Measurements from ENCODE around the gene ST6GALNAC5.

The ST6GALNAC5 gene

DNA sequence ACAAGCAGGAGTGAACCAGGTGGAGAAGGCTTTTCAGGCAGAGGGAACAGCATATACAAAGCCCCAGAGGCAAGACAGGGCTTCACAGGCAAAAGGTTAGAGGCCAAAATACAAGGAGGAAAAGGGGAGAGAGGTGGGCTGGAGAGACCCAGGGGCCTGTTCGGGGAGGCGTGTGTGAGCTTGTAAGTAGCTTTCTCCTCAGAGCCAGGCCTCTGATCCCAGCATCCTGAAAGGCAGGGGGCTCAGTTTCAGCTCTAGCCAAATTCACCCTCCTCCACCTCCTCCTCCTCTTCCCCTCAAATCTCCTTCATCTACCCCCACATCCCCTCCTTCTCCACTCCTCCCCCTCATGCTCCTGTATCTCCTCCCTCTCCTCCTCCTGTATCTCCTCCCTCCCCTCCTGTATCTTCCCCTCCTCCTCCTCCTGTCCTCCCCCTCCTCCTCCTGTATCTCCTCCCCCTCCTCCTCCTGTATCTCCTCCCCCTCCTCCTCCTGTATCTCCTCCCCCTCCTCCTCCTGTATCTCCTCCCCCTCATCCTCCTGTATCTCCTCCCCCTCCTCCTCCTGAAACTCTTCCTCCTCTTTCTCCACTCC is 148.6 kb downstream of the ST6GALNAC5 start:
- DNase-seq = no peak

- DNase-seq = no peak
These were observed 149.2 kb downstream of the ST6GALNAC5 start for GRCh38 chr1:77016386-77016985.

GRCh38 chr1:77018311-77018710 is 151.0 kb downstream of the ST6GALNAC5 start:
- no peak for DNase-seq

DNA sequence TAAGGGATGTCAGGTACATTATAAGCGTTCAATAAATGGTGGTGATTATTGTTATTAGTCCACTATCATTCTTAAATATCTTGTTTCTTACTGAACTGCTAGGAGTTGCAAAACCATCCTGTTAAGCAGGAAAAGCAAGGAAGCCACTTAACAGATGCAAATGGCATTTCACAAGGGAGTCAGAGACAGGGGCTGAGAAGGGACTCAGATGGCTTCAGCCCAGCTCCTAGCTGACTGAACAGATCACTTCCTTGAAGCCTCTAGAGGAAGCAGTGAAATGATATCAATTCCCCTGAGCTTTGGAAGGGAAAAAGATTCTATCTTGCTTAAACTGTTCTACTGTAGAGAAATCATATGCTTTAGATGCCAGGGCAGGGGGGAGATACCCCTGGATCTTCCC is 151.5 kb downstream of the ST6GALNAC5 start:
- no peak for DNase-seq

- no peak for DNase-seq
These were observed 154.5 kb downstream of the ST6GALNAC5 start for GRCh38 chr1:77021732-77022131.

DNA sequence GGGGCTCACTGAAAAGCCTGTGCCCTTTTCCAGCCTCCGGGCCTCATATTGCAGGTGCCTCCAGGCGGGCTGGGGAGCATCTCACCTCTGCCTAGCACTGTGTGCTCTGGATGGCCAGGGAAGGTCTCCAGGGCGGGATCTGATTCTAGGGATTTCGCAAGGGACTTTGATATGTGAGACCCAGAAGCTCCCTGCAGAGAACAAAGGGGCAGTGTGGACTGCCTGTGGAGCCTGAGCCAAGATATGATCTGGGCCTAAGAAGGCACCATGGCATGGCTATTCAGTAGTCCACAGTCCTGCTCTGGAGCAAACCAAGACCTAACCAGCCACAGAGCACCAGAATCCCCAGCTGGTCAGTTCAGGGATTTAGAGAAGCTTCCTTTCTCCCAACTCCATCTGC is 157.2 kb downstream of the ST6GALNAC5 start:
- DNase-seq = no peak

GRCh38 chr1:77025599-77025998 is 158.3 kb downstream of the ST6GALNAC5 start:
- DNase-seq = no peak

DNA sequence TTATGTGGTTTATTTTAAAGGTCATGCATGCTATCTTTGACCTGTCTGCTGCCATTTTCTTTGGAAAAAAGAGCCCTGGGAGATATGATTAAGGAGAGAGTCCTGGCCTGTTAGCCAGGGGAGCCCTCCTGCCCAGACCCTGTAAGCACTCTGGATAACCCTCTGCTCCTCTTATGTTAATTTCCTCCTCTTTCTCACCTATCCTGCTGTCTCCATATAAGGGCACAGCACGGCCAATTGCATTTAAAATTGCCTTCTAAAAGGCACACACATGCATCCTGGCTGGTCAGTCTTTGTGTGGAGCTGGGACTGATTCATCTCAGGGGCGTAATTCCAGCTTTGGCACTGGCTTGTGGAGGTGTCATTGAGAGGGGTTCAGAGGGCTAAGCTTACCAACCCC is 158.9 kb downstream of the ST6GALNAC5 start:
- no peak for DNase-seq

GRCh38 chr1:77026640-77027039 is 159.4 kb downstream of the ST6GALNAC5 start:
- no peak for DNase-seq

DNA sequence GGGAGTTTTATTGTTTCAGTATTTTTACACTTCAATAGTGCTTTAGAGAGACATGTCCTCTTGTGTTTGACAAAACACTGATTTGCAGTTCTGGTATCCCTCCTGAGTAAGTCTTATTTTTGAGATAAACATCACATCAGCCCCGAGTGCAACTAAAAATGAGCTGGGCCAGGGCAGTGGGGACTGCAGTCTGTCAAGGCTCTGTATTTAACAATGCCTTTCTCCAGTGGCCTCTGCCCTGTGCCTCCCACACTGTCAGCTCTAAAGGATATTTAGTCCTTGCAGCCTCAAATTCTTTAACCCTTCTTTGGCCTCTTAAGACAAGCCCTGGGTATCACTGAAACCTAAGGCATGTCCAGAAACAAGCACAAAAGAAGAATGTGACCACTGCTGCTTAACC is 160.6 kb downstream of the ST6GALNAC5 start:
- no peak for DNase-seq

GRCh38 chr1:77030401-77031105 is 163.3 kb downstream of the ST6GALNAC5 start:
- no peak for DNase-seq

DNA sequence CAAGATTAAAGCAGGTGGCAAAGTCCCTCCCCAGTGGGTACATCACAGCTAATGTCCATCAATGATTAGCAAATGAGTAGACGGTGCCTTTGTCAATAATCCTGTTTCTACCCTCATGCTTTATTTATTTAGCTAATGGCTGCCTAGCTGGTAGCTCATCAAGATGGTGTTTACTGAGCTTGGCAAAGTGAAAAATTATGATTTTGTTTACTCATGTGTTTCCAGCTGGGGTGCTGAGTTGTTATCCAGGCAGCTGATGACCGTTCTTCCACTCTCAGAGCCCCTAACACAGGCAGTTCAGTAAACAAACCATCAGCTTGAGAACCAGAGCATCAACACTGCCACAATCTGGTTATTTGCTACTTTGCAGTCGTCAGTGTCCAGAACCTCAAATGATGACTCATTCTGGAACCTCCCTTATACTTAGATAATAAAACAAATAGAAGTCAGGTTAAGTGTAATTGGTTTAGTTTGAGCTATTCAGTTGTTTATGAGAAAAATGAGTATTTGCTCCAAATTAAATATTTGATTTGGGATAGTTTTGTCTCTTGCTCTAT is 163.9 kb downstream of the ST6GALNAC5 start:
- DNase-seq = no peak

DNA sequence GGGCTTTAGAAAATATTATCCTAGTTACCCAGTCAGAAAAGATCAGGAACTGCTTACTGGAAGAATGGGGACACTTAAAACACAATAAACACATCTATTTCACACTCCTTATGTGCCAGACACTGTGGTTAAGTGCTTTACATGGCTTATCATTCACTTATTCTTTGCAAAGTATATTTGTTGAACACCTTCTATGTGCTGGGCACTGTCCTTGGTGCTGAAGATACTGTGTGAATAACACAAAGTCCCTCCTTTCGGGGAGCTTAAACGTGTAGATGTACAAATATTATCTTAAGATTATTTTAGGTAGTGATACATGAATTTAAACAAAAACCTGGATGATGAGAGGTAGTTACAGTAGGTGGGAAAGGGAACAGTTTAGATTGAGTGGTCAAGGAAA is 169.3 kb downstream of the ST6GALNAC5 start:
- no peak for DNase-seq

DNA sequence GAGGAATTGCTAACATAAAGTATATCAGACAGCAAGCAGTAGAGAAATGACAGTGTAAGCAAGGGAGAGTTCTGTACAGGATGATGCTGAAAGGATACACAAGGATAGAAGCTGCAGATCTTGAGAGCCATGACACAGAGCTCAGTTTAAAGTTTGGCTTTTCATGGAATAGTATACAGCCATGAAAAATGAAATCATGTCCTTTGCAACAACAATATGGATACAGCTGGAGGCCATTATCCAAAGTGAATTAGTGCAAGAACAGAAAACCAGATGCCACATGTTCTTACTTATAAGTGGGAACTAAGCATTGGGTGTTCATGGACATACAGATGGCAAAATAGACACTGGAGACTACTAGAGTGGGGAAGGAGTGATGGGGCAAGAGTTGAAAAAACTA is 169.8 kb downstream of the ST6GALNAC5 start:
- no peak for DNase-seq

DNA sequence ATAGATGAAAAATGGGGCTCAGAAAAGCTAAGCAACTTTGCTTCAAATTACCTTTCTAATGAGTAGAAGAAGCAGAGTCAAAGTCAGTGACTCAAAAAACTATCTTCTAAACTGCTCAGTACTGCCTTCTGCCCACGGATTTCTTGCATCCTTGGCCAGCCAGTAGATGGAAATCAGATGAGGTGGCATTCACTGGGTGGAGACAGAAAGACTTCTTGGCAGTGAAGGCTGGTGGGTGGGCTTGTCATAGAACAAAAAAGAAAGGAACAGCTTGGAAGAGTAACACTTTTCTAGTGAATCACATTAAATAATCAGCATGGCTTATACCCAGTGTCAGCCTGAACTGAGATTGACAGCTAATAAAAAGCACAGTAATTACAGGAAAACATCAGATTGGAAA is 170.7 kb downstream of the ST6GALNAC5 start:
- DNase-seq = no peak

DNA sequence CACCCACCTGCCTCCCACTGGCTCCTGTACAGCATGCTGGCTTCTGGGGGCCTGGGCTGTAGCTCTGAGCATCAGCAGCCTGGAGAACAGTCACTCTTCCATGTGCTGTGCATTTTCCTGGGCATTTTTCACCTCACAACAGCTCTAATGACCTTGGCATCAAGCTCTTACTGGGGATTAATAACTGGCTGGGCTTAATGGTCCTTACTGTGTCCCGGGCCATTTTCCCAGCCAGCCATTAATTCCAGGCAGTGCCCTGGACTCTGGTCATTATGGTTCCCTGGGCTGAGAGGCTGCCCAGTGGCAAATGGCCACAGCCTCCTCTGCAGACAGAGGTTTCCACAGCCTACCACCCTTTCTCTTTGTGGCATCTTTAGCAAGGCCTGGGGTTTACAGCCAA is 171.8 kb downstream of the ST6GALNAC5 start:
- no peak for DNase-seq

GRCh38 chr1:77039739-77040138 is 172.5 kb downstream of the ST6GALNAC5 start:
- no peak for DNase-seq

- DNase-seq = no peak
These were observed 173.5 kb downstream of the ST6GALNAC5 start for GRCh38 chr1:77040826-77041225.

DNA sequence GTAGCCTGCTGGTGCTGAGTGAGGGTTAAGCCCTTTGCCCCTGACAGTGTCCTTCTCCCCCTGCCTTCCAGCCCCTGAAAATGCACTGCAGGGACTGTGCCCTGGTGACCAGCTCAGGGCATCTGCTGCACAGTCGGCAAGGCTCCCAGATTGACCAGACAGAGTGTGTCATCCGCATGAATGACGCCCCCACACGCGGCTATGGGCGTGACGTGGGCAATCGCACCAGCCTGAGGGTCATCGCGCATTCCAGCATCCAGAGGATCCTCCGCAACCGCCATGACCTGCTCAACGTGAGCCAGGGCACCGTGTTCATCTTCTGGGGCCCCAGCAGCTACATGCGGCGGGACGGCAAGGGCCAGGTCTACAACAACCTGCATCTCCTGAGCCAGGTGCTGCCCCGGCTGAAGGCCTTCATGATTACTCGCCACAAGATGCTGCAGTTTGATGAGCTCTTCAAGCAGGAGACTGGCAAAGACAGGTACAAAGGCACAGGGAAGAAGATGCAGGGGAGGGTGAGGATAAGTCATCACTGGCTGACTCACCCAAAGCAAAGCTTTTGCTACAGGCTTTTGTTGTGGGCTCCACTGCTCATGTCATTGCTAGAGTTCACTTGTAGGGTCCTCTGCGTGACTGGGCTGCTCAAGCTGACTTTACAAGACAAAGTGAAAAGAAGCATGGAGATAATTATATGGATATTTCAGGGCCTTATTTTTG is 177.0 kb downstream of the ST6GALNAC5 start:
- DNase-seq = no peak

- no peak for DNase-seq
These were observed 180.3 kb downstream of the ST6GALNAC5 start for GRCh38 chr1:77047575-77047974.

- no peak for DNase-seq
These were observed 180.8 kb downstream of the ST6GALNAC5 start for GRCh38 chr1:77047978-77048614.

GRCh38 chr1:77048615-77049005 is 181.3 kb downstream of the ST6GALNAC5 start:
- no peak for DNase-seq

DNA sequence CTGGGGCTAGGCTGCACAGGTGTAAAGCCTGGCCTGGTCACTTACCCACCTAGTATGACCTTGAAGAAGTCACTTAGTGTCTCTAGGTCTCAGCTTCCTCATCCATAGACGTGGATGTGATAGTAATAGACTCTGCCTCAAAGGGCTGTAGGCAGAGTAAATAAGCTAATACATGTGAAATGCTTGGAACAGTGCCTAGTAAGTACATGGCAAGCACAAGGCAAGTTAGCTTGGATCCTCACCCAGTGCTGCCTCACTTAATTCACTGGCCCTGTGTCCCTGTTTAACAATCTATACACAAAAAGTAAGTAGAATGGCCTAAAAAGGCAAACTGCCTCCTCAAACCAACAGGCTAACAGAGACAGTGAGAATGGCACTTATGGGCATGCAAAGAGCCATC is 184.1 kb downstream of the ST6GALNAC5 start:
- DNase-seq = no peak

All from right hindlimb (tissue), 1 donor.